Coronary artery (tissue), 2 donors: Measurements from ENCODE around the gene PROKR1.

Experiments used
- DNase-seq: peaks from one replicate; pipeline ENCODE4 v3.0.0-alpha.2; 2017; ENCODE audit warnings: low spot score
- H3K27ac ChIP-seq, 2 donors: fragments of 200-600 bp; sonication (generic); one replicate each; pipeline ENCODE4 v1.5.1; 2016 to 2019
- H3K4me3 ChIP-seq: fragments of 200-600 bp; sonication (generic); 2 replicates; pipeline ENCODE4 v1.5.1; 2016; ENCODE audit warnings: mild to moderate bottlenecking, moderate library complexity
- CTCF ChIP-seq: fragments of 200-600 bp; sonication (generic); IDR thresholded peaks from one replicate; pipeline ENCODE4 v1.5.1; 2019; ENCODE audit warnings: antibody characterized with exemption

The PROKR1 gene

GRCh38 chr2:68606759-68607158 lies 36.6 kb upstream of the PROKR1 start:
- TF ChIP-seq CTCF = no peak
- no peak for DNase-seq
- Histone ChIP-seq H3K27ac (no peak overlapping the region), H3K4me3 (no peak overlapping the region)

- H3K4me3 ChIP-seq = no peak overlapping the region
- no peak overlapping the region for H3K27ac ChIP-seq
- TF ChIP-seq CTCF = no peak
- no peak for DNase-seq
These were observed 35.5 kb upstream of the PROKR1 start for GRCh38 chr2:68607837-68608236.

- TF ChIP-seq CTCF = no peak
- Histone ChIP-seq H3K4me3 (no peak overlapping the region), H3K27ac (no peak overlapping the region)
- no peak for DNase-seq
These were observed 30.4 kb upstream of the PROKR1 start for GRCh38 chr2:68612765-68613519.

GRCh38 chr2:68620772-68621171 lies 22.6 kb upstream of the PROKR1 start:
- H3K27ac ChIP-seq = no peak overlapping the region
- no peak overlapping the region for H3K4me3 ChIP-seq
- no peak for TF ChIP-seq CTCF
- no peak for DNase-seq

GRCh38 chr2:68623820-68624219 lies 19.6 kb upstream of the PROKR1 start:
- TF ChIP-seq CTCF = no peak
- H3K4me3 ChIP-seq = no peak overlapping the region
- DNase-seq = no peak
- no peak overlapping the region for H3K27ac ChIP-seq

- no peak for DNase-seq
- no peak for TF ChIP-seq CTCF
- Histone ChIP-seq H3K27ac (no peak overlapping the region), H3K4me3 (no peak overlapping the region)
These were observed 15.8 kb upstream of the PROKR1 start for GRCh38 chr2:68627615-68628014.

- Histone ChIP-seq H3K27ac (no peak overlapping the region), H3K4me3 (no peak overlapping the region)
- TF ChIP-seq CTCF = no peak
- no peak for DNase-seq
These were observed 11.4 kb upstream of the PROKR1 start for GRCh38 chr2:68632021-68632420.
